ENCODE measurements around the gene GDF7. TPM values are rescaled to one million over a fixed set of nuclear protein-coding genes. Genes with fewer than 3 reads are reported as not detected.

GDF7 gene
- total RNA-seq, 4 donors from 2014 or later: 0.26 to 1.9 (median 0.78) TPM

GRCh38 chr2:20664071-20664390, 2.9 kb upstream of the GDF7 start:
- Histone ChIP-seq H3K27me3 (peaks cover 9 to 87% (median 21%) of the 10 kb centered on the region in 4 donors), H3K4me3 (no peak overlapping the region), H3K27ac (peak overlapping the region in 1 of 4 donors; percentile 6), H3K4me1 (peaks cover 25 to 80% (median 30%) of the 10 kb centered on the region in 3 donors), H3K36me3 (no peaks in the 10 kb centered on the region), H3K9me3 (no peaks in the 10 kb centered on the region)
- intact Hi-C loops (cut with DNase I): loop anchor here (5.0 kb wide), 1 partner anchor 298 kb away; no protein-coding TSS in a partner anchor
- 64 to 74% methylated on average over 2 of the region's 2 CpGs for WGBS, 2 donors
- DNase-seq: no peak
- TF ChIP-seq CTCF (IDR thresholded peaks at IDR 0.05) (no peak), POLR2A (IDR thresholded peaks at IDR 0.05) (no peak)

GRCh38 chr2:20664431-20665242, 2.3 kb upstream of the GDF7 start:
- 33 to 43% methylated on average over 14 to 15 of the region's 17 CpGs for WGBS, 2 donors
- no peak for TF ChIP-seq POLR2A (IDR thresholded peaks at IDR 0.05)
- no peak for TF ChIP-seq CTCF (IDR thresholded peaks at IDR 0.05)
- Histone ChIP-seq H3K4me3 (peak overlapping the region in 2 of 4 donors; percentile 54 to 71), H3K36me3 (no peaks in the 10 kb centered on the region), H3K27me3 (peaks cover 13 to 93% (median 23%) of the 10 kb centered on the region in 4 donors), H3K4me1 (peaks cover 25 to 79% (median 30%) of the 10 kb centered on the region in 3 donors), H3K27ac (no peak overlapping the region), H3K9me3 (no peaks in the 10 kb centered on the region)
- intact Hi-C loops (cut with DNase I): loop anchor here (5.0 kb wide), 1 partner anchor 298 kb away; no protein-coding TSS in a partner anchor
- no peak for DNase-seq

GRCh38 chr2:20665243-20666004, 1.5 kb upstream of the GDF7 start:
- 3 to 11% methylated on average over 18 to 30 of the region's 49 CpGs for WGBS, 2 donors
- peaks cover 30 to 79% (median 31%) of the 10 kb centered on the region in 3 donors for H3K4me1 ChIP-seq
- peak overlapping the region; percentile 36 to 71 (median 51) for H3K4me3 ChIP-seq
- no peaks in the 10 kb centered on the region for H3K36me3 ChIP-seq
- intact Hi-C loops (cut with DNase I): no loop called here
- no peaks in the 10 kb centered on the region for H3K9me3 ChIP-seq
- no peak for TF ChIP-seq CTCF (IDR thresholded peaks at IDR 0.05)
- TF ChIP-seq POLR2A (IDR thresholded peaks at IDR 0.05): no peak
- no peak for DNase-seq
- H3K27ac ChIP-seq: peak overlapping the region in 1 of 4 donors; percentile 68
- H3K27me3 ChIP-seq: peaks cover 19 to 98% (median 31%) of the 10 kb centered on the region in 4 donors

GRCh38 chr2:20666005-20666303, 990 bp upstream of the GDF7 start:
- Histone ChIP-seq H3K27me3 (peaks cover 22 to 98% (median 35%) of the 10 kb centered on the region in 4 donors), H3K4me3 (peak overlapping the region; percentile 36 to 71 (median 51)), H3K4me1 (peaks cover 30 to 79% (median 36%) of the 10 kb centered on the region in 3 donors), H3K9me3 (no peaks in the 10 kb centered on the region), H3K27ac (peak overlapping the region in 3 of 4 donors; percentile 35 to 68 (median 44)), H3K36me3 (no peaks in the 10 kb centered on the region)
- WGBS, 2 donors: 0 to 4% methylated on average over 1 to 17 of the region's 34 CpGs
- no peak for DNase-seq
- TF ChIP-seq POLR2A (IDR thresholded peaks at IDR 0.05): no peak
- TF ChIP-seq CTCF (IDR thresholded peaks at IDR 0.05): no peak
- intact Hi-C loops (cut with DNase I): no loop called here

GRCh38 chr2:20667151-20667530, 197 bp downstream of the GDF7 start:
- DNase-seq: no peak
- Histone ChIP-seq H3K27me3 (peaks cover 29 to 99% (median 42%) of the 10 kb centered on the region in 4 donors), H3K27ac (peak overlapping the region; percentile 30 to 68 (median 48)), H3K36me3 (no peaks in the 10 kb centered on the region), H3K4me1 (peaks cover 27 to 79% (median 33%) of the 10 kb centered on the region in 3 donors), H3K4me3 (peak overlapping the region; percentile 36 to 71 (median 51)), H3K9me3 (no peaks in the 10 kb centered on the region)
- WGBS, 2 donors: no CpG with 5 or more reads among the region's 62 CpGs
- no peak for TF ChIP-seq CTCF (IDR thresholded peaks at IDR 0.05)
- no peak for TF ChIP-seq POLR2A (IDR thresholded peaks at IDR 0.05)
- intact Hi-C loops (cut with DNase I): no loop called here
